Measurements from ENCODE around the gene EFCC1. TPM values are rescaled to one million over a fixed set of nuclear protein-coding genes. Genes with fewer than 3 reads are reported as not detected.

The EFCC1 gene
- total and polyA plus RNA-seq, 2 of the 8 experiments (the other 6 are each of a cell fraction or from before 2014, with no cell fraction given) = 0.14 to 0.37 TPM

GRCh38 chr3:129054605-129055104, 53.6 kb downstream of the EFCC1 start:
- no peak overlapping the region for H3K27ac ChIP-seq (ENCODE audit: low read depth, low read length)
- no peak overlapping the region for H3K4me3 ChIP-seq (ENCODE audit: extremely low read depth in 1 of 4, insufficient read depth in 2 of 4, low read depth in 3 of 4, low read length in 4 of 4)
- no peak for DNase-seq (ENCODE audit: low read depth in 1 of 2, low spot score in 2 of 2)
- H2AFZ ChIP-seq (ENCODE audit: low read length) = no peak overlapping the region
- H3K23ac ChIP-seq (ENCODE audit: insufficient read length) = no peak overlapping the region
- H4K91ac ChIP-seq (replicated peaks; ENCODE audit: insufficient read length, low read length) = no peak overlapping the region
- no peak overlapping the region for H4K5ac ChIP-seq (ENCODE audit: insufficient read length, low read depth, low read length)
- H3K4ac ChIP-seq (replicated peaks; ENCODE audit: insufficient read length, low read depth, low read length) = no peak overlapping the region
- H3K79me2 ChIP-seq (ENCODE audit: control insufficient read depth in 1 of 2, insufficient read depth in 2 of 2, low read length in 2 of 2) = no peaks in the 10 kb centered on the region
- no peak overlapping the region for H3K56ac ChIP-seq (replicated peaks; ENCODE audit: insufficient read length, low read depth, low read length)
- no peak overlapping the region for H2AK5ac ChIP-seq (ENCODE audit: low read depth, low read length)
- no peaks in the 10 kb centered on the region for H3K36me3 ChIP-seq (ENCODE audit: control insufficient read depth in 2 of 4, insufficient read depth in 4 of 4, low read length in 3 of 4)
- no peaks in the 10 kb centered on the region for H3K23me2 ChIP-seq (ENCODE audit: low read depth, low read length)
- no peak overlapping the region for H3K14ac ChIP-seq (ENCODE audit: insufficient read length)
- no peaks in the 10 kb centered on the region for H3K79me1 ChIP-seq (ENCODE audit: low read depth, low read length)
- no peak overlapping the region for H3K4me2 ChIP-seq (ENCODE audit: insufficient read depth in 1 of 2, low read depth in 2 of 2, low read length in 2 of 2)
- H4K20me1 ChIP-seq (replicated peaks in 1 of 2; ENCODE audit: control insufficient read depth in 1 of 2, insufficient read depth in 2 of 2, low read length in 2 of 2) = no peaks in the 10 kb centered on the region
- H2BK12ac ChIP-seq (ENCODE audit: low read depth, low read length) = no peak overlapping the region
- TF ChIP-seq HDAC6 (IDR thresholded peaks at IDR 0.05; ENCODE audit: low read depth, low read length) (no peak), SIRT6 (IDR thresholded peaks at IDR 0.05; ENCODE audit: low read length) (no peak), USF2 (IDR thresholded peaks at IDR 0.05; ENCODE audit: low read length) (no peak), TCF12 (IDR thresholded peaks at IDR 0.05; ENCODE audit: low read depth, low read length) (no peak), KDM5A (IDR thresholded peaks at IDR 0.05; ENCODE audit: low read length) (no peak), TBP (IDR thresholded peaks at IDR 0.05; ENCODE audit: low read depth, low read length) (no peak), FOSL1 (IDR thresholded peaks at IDR 0.05; ENCODE audit: insufficient read depth, low read depth, low read length) (no peak)
- WGBS, 2 experiments (ENCODE audit: extremely low coverage in 1 of 2, insufficient coverage in 1 of 2, insufficient read length in 1 of 2, insufficient replicate concordance in 2 of 2, low coverage in 1 of 2, low lambda C conversion rate in 2 of 2, missing lambda C conversion rate in 1 of 2) = 94% methylated on average over 3 of the region's 3 CpGs; no CpG with 5 or more reads in 1 of the 2 experiments
- H4K8ac ChIP-seq (ENCODE audit: extremely low read depth, insufficient read depth, low read length) = no peak overlapping the region
- ChIA-PET POLR2A (ENCODE audit: partially characterized antibody) (no interaction called here), CTCF (ENCODE audit: partially characterized antibody) (interaction anchor here (0.7 to 14.0 kb wide), 15 partner anchors 15 to 723 kb away, joined by 3 to 210 read pairs (median 13); partner anchors contain the start of gene CFAP92)
- no peak for FAIRE-seq
- H2BK5ac ChIP-seq (ENCODE audit: low read depth, low read length) = no peak overlapping the region
- no peak overlapping the region for H3K9ac ChIP-seq (replicated peaks in 1 of 4; ENCODE audit: extremely low read depth in 1 of 4, low read depth in 3 of 4, low read length in 3 of 4)
- no peak overlapping the region for H2BK15ac ChIP-seq (ENCODE audit: low read length)
- H3K18ac ChIP-seq (ENCODE audit: extremely low read depth, low read length) = no peak overlapping the region
- H3K4me1 ChIP-seq (replicated peaks in 1 of 4; ENCODE audit: control insufficient read depth in 3 of 4, insufficient read depth in 4 of 4, low read length in 3 of 4) = no peaks in the 10 kb centered on the region
- H2BK20ac ChIP-seq (ENCODE audit: low read length) = no peak overlapping the region
- no peak overlapping the region for H2BK120ac ChIP-seq (replicated peaks; ENCODE audit: low read depth, low read length)
- H3K9me3 ChIP-seq (ENCODE audit: insufficient read depth in 2 of 2, low read depth in 1 of 2, low read length in 1 of 2) = no peaks in the 10 kb centered on the region
- H3K27me3 ChIP-seq (replicated peaks in 1 of 4; ENCODE audit: control insufficient read depth in 3 of 4, extremely low read depth in 1 of 4, insufficient read depth in 3 of 4, low read length in 3 of 4) = no peaks in the 10 kb centered on the region
